Measurements from ENCODE around the gene UST.
"Not testable (repeated sequence)": the region's sequence is repeated elsewhere in the genome, so short reads cannot be mapped to it uniquely, and the experiment has no call there.

The UST gene

DNA sequence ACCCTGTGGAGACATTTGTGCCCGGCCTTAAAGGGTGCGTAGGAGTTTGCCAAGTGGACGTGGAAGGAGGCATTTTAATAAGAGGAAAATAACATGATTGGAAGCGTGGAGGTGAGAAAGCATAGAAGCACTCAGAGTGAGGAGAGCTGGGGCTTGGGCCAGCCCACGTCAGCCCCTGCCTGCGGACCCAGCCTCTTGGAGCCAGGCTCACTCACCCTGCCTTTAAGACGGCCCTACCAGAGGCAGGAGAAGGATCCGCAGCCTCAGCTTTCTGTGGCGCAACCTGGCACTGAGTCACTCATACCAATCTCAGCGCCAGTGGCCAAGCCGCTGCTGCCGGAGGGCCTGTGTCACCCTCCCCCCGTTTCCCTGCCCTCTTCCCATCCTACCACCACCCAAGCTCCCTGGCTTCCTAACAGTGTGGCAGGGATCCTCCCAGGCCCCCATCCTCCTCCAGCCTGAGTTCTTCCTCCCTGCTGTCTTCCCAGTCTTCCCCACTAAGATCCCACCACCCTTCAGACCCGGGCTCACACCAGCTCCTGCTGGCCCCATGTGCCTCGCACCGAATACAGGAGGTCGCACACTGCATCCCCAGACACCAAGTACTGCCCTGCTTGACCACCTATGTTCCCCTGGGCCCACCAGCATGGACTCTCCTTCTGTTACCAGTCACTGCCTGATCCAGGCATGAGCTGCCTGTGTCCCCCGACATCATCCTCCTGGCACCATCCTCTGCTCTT is 285.2 kb downstream of the UST start:
- TF ChIP-seq CTCF (IDR thresholded peaks at IDR 0.05; ENCODE audit: low read depth, low read length, missing control alignments) = peak; percentile 4
- DNase-seq (ENCODE audit: low read depth) = no peak
- peak overlapping the region; percentile 67 for H3K4me3 ChIP-seq (ENCODE audit: low read depth, low read length)

GRCh38 chr6:149032599-149033405 is 286.0 kb downstream of the UST start:
- H3K4me3 ChIP-seq (ENCODE audit: low read depth, low read length) = peak overlapping the region; percentile 67
- TF ChIP-seq CTCF (IDR thresholded peaks at IDR 0.05; ENCODE audit: low read depth, low read length, missing control alignments) = no peak
- DNase-seq (ENCODE audit: low read depth) = peak; percentile 83

- peak; percentile 49 for DNase-seq (ENCODE audit: low read depth)
- no peak for TF ChIP-seq CTCF (IDR thresholded peaks at IDR 0.05; ENCODE audit: low read depth, low read length, missing control alignments)
- no peak overlapping the region for H3K4me3 ChIP-seq (ENCODE audit: low read depth, low read length)
Measured at GRCh38 chr6:149033454-149033853, 286.6 kb downstream of the UST start.

GRCh38 chr6:149035766-149036165 is 288.9 kb downstream of the UST start:
- no peak overlapping the region for H3K4me3 ChIP-seq (ENCODE audit: low read depth, low read length)

GRCh38 chr6:149037051-149037671 is 290.3 kb downstream of the UST start:
- DNase-seq (ENCODE audit: low read depth) = no peak
- no peak for TF ChIP-seq CTCF (IDR thresholded peaks at IDR 0.05; ENCODE audit: low read depth, low read length, missing control alignments)
- H3K4me3 ChIP-seq (ENCODE audit: low read depth, low read length) = no peak overlapping the region

More at GRCh38 chr6:149035766-149036165, 288.9 kb downstream of the UST start:
- DNase-seq (ENCODE audit: low read depth) = no peak
- TF ChIP-seq CTCF (IDR thresholded peaks at IDR 0.05; ENCODE audit: low read depth, low read length, missing control alignments) = no peak

- not testable (repeated sequence) for H3K4me3 ChIP-seq (ENCODE audit: low read depth, low read length); DNase-seq (ENCODE audit: low read depth)
Measured at GRCh38 chr6:149039025-149039424, 292.2 kb downstream of the UST start.

- no peak for TF ChIP-seq CTCF (IDR thresholded peaks at IDR 0.05; ENCODE audit: low read depth, low read length, missing control alignments)
- no peak for DNase-seq (ENCODE audit: low read depth)
- H3K4me3 ChIP-seq (ENCODE audit: low read depth, low read length) = no peak overlapping the region
Measured at GRCh38 chr6:149041953-149042352, 295.1 kb downstream of the UST start.
